ENCODE measurements around the gene PCDHA4.

PCDHA4 gene

GRCh38 chr5:140855772-140856674, 49.2 kb downstream of the PCDHA4 start, which contains the start of gene PCDHA10:
PCDHA10 (plus strand) TSS chr5:140855897; CDS start chr5:140856049, 152 bp downstream.
- FAIRE-seq, result no peak

GRCh38 chr5:140857177-140857986, 50.5 kb downstream of the PCDHA4 start:
- FAIRE-seq, result no peak
- DNase-seq (ENCODE audit: low spot score), result no peak

More at GRCh38 chr5:140855772-140856674, 49.2 kb downstream of the PCDHA4 start, which contains the start of gene PCDHA10:
- no peak for DNase-seq (ENCODE audit: low spot score)

- DNase-seq (ENCODE audit: low spot score), result no peak
- no peak for FAIRE-seq
Measured at GRCh38 chr5:140857987-140858240, 51.0 kb downstream of the PCDHA4 start.

GRCh38 chr5:140862441-140863295, 55.8 kb downstream of the PCDHA4 start:
- DNase-seq (ENCODE audit: low spot score) (no peak), FAIRE-seq (no peak)
